HG02981 (cell line): ENCODE measurements around the gene EPHB3.
"Not testable (repeated sequence)": the region's sequence is repeated elsewhere in the genome, so short reads cannot be mapped to it uniquely, and the experiment has no call there.

Source experiments
- ATAC-seq: cut with Tn5 transposase; IDR thresholded peaks from one replicate; pipeline ENCODE4 v1.9.1; 2021; ENCODE audit warnings: mild to moderate bottlenecking, moderate library complexity; ENCODE audit not compliant: unreplicated experiment

Gene EPHB3

DNA sequence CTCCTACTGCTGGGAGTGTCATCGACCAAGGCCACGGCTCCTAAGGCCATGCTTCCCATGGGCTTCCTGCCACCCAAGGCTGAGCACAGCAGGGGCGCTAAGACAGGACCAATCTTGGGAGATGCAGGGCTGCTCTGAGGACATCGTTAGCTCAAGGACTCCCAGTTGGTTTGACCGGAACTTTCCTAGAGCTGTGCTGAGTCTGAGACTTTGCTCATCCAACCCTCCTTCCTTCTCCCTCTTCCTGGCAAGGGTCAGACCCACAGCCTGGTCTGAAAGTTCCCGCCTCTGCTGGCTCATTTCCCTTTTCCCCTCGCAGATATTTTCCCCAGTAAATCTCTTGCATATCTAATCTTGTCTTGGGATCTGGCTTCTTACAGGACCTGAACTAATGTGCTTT is 57.2 kb downstream of the EPHB3 start:
- ATAC-seq: no peak

DNA sequence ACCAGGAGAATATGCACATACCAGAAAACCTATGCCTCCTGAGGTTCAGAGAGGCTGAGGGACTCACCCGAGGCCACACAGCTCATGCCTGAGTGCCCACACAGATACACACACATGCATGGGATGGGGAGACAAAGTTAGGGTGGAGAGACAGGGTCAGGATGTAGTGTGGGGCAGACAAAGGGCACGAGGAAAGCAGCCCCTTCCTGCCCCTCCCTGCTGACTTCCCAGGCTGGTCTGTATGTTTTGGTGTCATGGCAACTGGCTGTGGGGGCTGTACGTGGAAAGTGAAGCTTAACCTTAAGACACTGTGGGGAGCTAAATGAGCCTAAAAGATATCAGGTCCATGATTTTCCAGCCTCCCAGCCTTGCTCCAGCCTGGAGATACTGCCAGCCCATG is 57.8 kb downstream of the EPHB3 start:
- ATAC-seq: no peak

- no peak for ATAC-seq
Observed at GRCh38 chr3:184619787-184620430, 58.3 kb downstream of the EPHB3 start.

GRCh38 chr3:184620475-184621119 is 59.0 kb downstream of the EPHB3 start:
- no peak for ATAC-seq

DNA sequence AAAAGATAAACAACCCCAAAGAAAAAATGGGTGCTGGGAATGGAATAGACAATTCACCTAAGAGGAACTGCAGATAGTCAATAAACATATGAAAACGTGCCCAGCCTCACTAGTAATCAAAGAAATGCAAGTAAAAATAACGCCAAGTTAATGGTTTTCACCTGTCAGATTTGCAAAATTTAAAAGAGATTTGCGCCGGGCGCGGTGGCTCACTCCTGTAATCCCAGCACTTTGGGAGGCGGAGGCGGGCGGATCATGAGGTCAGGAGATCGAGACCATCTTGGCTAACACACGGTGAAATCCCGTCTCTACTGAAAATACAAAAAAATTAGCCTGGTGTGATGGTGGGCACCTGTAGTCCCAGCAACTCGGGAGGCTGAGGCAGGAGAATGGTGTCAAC is 60.6 kb downstream of the EPHB3 start:
- ATAC-seq: not testable (repeated sequence)

DNA sequence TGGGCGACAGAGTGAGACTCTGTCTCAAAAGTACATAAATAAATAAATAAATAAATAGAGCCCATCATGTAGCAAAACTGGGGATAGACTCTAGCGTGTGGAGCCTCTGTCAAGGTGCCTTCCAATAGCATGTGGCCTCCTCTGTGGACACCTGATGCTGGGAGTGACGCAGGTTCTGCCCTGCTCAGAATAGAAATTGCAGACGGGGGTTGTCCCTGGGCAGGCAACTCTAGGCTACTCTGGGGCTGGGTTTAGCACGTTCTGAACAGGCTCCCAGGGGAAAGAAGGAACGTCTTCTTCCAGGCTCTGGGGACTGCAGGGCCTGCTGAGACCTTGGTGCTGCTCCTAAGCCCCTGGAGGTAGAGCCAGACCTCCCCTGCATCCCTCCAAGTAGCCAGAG is 65.3 kb downstream of the EPHB3 start:
- ATAC-seq: no peak

GRCh38 chr3:184629555-184630160 is 68.1 kb downstream of the EPHB3 start:
- ATAC-seq: no peak

DNA sequence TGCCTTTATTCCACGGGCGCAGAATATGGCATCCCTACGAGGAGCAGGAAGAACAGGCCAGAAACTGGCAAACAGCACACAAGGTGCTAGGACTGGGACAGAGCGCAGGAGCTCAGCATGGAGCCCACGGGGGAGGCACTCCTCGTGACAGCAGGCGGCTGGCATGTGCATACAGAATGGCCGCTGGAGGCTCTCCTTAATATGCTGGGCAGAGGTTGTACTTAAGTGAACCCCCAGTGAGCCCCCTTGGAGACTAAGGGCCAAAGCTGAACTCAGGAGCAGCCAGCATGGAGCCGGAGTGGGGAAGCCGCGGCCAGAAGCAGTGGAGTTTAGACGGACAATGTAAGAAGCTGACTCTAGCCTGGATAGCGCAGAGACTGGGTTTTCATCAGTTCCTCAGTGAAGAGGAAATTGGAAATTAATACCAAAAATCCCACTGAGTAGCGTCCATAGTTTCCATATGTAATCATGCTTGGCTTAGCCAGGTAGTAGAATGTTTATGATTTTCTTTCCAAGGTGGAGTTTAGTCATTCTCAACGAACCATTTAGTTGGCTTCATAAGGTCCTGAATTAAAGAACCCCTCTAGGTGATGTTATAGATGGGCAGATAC is 69.4 kb downstream of the EPHB3 start:
- no peak for ATAC-seq

- ATAC-seq: no peak
Observed at GRCh38 chr3:184631472-184631861, 69.9 kb downstream of the EPHB3 start.
